Measurements from ENCODE around the gene HOXA3.

Gene HOXA3

DNA sequence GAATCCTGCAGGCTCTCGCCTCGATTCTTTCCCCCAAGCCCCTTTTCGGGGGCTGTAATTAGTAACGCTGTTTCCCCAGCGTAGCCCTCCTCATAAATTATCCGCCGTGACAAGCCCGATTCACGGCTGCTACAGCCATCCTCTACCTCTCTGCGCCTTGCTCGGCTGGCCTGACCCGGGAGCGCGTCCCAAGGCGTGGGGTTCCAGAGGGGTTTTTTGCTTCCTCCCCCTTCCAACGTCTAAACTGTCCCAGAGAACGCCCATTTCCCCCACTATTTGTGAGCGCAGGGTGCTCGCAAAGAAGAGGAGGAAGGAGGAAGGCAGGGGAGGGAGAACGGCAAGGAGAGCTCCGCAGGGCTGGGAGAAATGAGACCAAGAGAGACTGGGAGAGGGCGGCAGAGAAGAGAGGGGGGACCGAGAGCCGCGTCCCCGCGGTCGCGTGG is 9.8 kb downstream of the HOXA3 start:
- DNase-seq = no peak

DNA sequence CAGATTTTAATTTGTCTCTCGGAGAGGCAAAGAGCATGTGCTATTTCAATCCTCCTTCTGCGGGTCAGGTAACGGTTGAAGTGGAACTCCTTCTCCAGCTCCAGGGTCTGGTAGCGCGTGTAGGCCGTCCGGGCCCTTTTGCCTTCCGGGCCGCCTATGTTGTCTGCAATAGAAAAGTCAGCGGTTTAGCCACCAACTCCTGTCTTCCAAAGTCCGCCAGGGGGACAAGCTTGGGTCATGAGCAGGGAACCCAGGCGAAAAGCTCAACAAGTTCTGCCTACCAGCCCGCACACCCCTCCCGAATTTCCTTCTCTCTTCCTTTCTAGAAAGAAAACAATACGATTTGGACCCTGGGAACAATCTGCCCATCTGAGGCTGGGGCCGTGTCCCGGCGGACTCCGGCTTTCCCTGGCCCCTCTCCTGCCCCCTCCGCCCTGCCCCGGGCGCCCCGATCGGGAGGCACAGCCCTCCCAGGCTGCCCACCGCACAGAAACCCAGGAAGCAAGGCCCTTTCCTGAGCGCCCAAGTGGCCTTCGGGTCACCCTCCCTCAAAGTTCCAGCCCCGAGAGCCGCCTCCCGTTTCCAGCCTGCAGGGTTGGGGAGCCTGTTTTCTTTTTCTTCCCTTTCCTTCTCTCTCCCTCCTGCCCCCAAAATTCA is 10.3 kb downstream of the HOXA3 start:
- DNase-seq = no peak

DNA sequence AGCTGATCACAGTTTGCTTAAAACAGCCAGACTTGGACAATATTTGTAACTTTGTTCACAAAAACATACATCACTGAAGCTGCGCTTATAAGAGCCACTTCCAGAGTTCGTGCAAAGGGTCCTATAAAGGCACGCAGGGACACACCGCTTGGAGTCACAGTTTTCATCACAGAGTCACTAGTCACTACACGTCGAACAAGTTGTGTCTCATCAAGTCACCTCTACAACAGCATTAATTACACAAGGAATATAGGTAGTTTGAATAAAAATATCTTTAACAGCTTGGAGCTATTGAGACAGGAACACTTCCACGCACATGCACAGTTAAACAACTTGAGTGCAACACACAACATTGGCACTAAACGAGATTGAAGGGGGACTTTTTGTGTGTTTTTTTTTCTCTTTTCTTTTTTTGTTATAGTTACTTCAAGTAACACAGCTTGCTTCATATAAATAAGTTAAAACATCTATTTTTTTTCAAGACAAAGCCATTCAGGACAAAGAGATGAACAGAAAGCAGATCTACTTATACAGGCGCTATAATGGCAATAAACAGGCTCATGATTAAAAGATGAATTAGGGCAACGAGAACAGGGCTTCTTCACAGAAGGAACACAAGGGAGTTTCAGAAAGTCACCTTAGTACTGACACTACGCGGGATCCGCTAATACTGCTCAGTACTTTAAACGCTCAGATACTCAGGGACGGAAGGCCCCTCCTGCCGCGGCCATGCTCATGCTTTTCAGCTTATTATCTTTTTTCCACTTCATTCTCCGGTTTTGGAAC is 11.1 kb downstream of the HOXA3 start:
- DNase-seq = no peak

DNA sequence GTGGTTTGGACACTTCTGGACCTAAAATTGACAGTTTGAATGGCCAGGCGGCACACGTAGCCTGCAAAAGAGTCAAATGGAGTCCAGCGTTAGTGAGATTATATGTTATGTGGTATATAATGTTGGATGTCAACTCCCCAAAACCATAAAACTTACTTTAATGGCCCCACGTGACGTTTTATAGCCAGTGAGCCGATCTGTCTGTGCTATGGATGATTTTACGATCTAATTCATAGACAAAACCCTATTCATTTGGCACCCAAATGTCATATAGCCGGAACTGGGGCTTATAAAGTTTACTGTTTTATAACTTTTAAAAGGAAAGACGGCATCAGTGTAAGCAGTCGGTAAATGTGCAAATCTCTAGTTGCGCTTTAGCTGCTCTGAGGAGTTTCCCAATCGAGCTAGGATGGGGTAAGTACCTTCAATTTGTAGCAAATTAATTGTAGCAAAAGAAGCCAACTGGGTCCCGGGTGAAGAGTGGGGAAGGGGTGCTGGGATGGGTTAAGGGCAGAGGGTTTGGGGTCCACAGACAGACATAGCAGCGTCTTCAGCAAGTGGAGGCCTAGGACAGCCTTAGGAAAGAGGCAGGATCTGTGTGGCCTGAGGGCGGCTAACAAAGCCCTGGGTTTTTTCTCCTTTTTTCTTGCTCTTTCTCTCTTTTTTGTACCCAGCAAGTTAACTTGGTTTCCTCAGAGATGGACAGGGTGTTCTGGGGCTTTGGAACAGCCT is 12.1 kb downstream of the HOXA3 start:
- DNase-seq = no peak

DNA sequence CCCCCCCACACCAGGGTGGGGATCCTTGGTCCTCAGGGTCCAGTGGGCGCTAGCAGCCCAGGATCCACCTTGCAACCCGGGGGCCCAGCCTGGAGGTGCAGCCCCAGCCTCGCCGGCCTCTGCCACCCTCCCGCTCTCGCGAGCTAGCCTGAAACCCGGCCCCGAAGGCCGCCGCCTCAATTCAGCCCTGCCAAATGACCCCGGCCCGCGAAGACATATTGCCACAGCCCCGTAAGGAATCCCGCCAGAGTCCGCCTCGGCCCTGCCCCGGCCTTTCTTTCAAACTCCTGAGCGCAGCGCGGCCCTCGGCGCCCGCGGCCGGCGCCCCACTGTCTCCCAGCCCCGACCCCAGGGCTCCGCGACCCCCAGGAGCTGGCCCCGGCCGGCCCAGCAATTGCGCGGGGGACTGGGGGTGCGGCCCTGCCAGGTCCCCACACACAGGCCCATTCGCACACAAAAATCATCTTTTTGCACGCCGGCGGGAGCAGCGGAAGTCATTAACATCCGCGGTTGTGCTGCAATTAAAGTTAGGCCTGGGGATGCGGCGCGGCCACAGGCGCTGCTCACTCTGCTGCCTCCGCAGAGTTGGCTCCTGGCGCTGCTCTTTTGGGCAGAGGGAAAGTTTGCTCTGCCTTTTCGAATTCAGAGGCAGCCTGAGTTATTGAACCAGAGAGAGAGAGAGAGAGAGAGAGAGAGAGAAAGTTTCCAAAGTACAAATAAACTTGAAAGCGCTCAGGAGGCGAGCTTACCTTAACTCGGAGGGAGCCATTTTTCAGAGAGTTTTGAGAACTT is 12.9 kb downstream of the HOXA3 start:
- no peak for DNase-seq

DNA sequence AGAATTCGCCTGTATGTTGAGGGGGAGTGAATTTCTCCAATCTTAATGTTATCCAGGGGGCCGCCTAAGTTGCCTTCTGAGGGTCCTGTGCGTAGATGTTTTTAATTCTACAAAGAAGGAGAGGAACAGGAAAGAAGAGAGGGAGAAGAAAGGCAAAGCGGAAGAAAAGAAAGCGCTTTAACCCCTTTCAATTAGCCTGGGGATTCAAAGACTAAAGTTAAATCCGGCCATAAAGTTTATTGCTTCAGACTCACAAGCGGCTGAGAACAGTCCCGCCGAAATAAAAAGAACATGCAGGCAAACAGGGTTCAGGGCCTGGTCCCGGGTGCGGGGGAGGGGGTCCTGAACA is 13.4 kb downstream of the HOXA3 start:
- DNase-seq = no peak

DNA sequence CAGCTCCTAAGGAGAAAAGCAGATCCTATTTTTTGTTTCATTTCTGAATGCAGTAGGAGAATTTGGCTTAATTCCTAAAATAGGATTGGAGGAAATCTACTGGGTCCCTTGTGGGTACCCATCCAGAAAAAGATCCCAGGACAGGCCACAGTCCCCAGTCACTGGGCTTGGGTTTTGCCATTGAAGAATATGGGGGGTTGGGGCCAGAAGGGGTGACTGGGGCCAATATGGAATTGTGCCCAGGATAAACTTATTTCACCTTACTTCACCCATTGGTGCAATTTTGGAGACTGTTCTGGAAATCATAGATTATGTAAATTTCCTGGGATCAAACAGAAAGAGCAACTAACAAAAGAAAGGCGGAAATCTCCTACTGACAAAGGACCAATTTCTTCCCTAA is 13.9 kb downstream of the HOXA3 start:
- no peak for DNase-seq

DNA sequence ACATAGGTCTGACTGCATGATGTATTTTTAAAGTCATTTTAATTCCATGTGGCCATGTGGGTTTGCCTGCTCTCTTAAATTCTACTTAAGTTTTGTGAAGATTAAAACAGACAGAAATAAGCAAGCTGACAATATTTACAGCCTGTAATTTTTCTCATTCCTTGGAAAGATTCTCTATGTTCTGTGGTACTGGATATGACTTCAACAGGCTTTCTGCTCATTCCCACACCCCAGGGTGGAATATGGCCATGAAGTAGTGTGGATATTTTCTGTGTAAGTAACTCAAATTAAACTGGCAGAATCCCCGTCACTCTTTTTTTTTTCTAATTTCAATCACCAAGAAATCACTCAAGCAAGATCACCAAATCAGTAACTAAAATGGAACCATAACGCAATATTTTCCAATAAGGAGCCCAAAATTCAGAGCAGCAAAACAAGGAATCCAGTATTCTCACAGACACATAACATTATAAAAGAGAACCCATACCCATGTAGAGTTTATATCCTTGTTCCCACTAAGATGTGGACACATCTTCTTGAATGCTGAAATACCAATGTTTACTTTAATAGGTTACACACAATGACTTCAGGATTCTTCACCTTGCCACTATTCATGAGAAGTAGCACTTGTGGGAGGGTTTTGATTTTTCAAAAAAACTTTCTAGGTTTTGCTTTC is 14.6 kb downstream of the HOXA3 start:
- DNase-seq = no peak

DNA sequence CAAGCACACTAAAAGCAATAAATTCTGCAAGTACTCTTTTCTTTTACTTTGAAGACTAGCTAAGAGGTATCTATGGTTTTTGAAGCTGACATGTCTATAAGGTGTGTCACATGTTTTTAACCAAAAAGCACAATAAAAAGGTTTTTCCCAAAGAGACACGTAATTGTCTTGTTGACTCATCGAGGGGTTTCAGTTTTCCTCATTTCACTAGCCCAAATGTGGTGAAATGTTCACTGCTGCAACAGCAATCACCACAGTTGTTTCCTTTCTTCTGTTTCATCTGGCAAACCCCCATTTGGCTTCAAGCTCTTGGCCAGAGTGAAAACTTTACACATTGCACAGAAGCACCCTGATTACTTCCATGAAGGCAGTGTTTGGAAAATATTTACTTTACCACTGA is 18.0 kb downstream of the HOXA3 start:
- DNase-seq = no peak

DNA sequence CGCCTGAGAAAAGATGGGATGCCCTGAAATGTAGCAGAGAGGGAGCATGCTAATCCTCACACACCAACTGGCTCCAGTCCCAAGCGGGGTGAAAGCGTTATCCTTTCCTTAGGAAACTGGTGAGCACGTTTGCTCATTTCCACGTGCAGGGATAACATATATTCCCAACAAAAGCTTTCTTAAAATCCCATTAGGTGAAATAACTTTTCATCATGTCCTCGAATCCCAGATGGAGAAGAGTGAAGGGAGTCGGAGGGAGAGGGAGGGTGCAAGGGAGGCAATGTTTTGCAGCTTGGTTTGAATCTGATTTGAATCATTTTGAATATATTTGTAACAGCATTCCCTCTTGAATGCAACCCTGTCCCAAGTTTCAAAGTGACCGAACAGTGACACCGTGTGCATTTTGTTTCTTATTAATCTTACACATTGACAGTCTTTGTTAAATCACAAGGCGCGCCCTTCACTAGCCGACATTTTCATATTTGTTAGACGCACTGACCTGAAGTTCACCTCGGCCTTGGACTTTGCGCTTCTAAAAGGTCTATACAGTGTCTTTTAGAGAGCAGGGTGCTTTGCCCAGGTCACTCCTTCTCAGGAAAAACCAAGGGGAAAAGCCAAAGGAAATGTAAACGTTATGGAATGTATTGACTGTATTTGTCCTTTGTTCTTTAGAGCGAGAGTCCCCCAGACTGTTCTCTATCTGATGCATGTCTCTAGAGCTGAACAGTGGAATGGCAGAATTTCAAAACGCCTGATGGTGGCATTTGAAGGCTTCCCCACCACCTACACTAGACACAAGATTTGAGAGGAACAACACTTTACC is 18.8 kb downstream of the HOXA3 start:
- DNase-seq = no peak

DNA sequence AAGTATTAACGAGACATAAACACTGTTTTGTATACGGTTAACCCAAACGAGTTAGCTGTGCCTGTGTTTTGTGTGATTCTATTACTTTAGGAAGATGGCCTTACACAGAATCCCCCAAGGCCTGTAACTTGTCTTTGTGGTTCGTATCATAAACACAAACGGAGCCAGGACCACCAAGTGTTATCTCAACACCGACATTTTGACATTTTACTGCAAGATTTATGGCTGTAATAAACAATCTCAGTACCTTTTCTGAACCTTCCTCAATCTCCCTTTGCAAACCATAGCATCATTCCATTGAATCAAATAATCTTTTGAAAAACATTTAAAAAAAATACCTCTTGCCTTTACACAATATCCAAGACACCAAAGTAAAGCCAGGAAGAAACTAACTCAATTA is 19.4 kb downstream of the HOXA3 start:
- no peak for DNase-seq

DNA sequence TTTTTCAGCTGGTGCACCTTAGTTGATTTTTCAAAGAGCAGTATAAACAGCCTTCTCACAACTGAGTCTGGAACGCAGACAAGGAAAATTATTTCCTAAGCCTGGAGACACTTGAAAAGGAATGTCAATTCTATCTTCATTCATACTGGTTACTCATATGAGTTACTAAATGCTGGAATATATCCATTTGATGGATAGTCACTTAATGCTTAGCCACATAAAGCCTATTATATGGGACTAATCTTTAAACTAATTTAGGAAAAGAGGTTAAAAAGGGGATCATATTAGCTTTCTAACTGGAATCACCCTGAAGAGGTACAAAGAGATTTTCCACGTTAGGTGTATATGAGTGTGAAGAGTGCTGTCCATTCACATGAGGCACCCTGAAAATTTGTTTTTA is 20.2 kb downstream of the HOXA3 start:
- no peak for DNase-seq

DNA sequence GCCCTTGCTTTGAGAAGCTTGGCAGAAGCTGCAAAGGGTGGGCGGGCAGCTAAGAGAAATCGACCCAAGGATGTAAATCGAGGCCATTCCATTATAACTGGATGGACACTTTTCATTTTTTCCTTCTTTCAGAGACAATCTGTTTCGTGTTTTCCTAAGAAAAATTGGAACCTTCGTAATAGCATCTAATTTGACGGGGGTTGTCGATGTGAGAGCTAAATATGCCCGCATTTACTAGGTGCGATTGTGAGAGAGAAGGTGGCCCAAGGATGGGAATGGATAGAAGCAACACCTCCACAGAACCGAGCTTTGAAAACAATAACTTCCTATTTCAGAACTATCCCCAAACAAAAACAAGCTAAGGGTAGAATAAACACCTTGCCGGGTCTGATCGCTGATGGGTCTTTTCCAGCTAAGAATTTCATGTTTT is 21.0 kb downstream of the HOXA3 start:
- DNase-seq = no peak

DNA sequence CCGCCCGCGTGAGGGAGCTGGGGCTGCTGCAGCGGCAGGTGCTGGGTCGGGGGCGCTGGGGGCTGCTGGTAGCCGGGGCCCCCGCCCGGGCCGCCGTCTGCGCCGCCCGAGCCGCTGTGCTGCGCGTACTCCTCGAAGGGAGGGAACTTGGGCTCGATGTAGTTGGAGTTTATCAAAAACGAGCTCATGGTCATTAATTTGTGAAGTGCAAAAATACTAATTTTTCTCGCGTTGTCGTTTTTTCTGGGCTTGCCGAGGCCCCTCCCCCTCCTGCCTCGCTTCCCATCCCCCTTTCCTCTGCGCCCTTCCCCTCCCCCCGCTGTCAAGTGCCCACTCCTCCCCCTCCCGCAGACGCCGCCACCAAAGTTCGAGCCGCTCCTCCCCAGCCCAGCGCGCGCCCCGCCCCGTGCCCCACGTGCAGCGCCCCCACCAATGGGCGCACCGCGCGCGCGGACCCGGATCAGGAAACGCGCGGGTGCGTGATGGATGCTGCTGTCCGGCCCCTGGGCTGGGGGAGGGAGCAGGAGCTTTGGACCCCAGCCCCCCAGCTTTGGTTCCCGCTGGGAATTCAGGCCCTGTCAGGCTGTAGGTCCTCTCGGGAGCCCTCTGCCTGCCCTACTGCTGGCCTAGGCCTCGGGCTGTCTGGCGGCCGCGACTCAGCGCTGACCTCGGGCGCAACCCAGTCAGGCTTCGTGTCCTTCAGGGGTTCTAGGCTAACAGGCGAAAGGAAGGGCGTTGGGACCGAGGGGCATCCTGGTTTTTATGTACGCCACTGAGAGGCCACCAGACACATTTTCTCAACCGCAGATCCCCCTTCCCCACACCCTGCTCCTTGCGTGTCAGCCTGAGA is 21.6 kb downstream of the HOXA3 start, which contains the start of gene HOXA4:
Gene HOXA4 (minus strand): TSS at position 218 of the 850 bp plus-strand sequence. CDS start 24 bp downstream, at position 194.
- peak; percentile 92 for DNase-seq

DNA sequence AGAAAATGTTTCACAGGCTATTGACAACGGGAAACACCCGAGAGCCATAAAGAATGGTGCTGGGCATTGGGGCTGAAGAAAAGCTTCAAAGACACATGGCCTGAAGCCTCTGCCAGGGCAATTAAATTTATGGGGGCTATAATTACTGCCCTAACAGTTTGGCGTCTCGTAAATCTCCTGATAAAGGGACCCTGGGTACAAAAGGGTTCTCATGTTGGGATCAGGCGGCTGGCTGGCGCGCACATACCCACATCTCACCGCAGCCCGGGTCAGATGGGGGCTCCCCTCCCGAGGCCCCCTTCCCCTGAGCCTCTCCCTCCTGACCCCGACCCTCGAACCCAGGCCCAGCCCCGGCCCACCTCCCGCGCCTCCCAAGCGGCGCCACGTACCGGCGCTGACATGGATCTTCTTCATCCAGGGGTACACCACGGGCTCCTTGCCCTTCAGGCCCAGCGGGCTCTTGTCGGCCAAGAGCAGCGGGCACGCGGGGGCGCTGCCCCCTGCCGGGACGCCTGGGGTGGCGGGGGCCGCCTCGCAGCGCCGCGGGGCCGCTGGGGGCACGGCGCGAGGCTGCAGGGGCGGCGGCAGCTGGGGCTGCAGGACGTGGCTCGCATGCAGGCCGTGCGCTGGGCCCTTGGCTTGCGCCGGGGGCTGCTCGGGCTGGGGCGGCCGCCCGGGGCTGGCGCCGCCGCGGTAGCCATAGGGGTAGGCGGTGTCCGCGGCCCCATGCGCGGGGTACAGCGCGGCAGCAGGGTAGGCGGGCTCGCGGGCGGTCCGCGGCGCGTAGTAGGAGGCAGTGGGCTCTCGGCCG is 22.4 kb downstream of the HOXA3 start:
- no peak for DNase-seq

DNA sequence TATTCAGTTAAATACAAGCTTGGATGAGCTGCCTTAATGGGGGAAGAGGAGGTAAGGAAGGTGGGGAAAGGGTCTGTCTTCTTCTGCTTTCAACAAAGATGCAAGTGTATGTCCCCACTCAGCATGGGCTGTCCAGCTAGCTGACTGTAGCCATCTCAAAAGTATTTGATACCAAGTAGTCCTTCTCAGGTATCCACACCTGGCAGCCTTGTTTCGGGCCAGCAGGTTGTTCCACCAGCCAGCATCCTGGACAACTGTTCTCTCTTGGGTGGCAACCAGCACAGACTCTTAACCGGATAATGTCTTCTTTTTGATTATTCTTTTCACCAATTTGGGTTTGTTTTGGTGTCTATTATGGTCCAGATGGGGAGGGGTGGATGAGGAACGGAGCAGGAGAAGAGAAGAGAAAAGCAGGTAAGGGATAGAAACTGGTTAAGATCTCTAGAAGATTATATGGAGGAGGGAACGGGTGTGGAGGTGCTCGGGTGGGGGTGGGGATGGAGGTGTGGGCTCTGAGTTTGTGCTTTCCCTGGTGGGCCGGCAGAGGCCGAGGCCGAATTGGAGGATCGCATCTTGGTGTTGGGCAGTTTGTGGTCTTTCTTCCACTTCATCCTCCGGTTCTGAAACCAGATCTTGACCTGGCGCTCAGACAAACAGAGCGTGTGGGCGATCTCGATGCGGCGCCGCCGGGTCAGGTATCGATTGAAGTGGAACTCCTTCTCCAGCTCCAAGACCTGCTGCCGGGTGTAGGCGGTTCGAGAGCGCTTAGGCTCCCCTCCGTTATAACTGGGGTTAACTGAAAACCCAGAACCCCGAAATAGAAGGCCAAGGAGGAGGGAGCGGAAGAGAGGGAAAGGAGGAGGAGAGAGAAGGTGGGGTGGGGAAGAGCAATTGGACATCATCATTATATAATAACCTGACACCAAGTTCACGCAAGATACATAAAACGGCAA is 23.3 kb downstream of the HOXA3 start:
- no peak for DNase-seq

DNA sequence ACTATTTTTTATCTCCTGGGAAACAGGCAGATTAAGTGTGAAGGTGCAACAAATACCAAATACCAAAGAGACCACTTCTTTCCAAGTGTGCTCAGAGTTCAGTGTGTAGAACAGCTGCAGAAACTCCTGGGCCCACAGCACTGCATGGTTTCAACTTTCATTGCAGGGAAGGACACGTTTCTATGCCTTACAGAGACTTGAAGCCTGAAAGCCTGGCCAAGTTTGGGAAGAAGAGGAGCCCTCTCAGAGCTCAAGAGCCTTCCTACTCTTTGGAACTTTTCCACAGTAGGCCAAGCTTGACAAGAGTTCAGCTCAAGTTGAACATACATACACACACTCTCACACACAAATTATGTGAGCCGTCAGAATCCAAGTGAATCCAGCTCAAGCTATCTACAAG is 24.3 kb downstream of the HOXA3 start:
- no peak for DNase-seq

DNA sequence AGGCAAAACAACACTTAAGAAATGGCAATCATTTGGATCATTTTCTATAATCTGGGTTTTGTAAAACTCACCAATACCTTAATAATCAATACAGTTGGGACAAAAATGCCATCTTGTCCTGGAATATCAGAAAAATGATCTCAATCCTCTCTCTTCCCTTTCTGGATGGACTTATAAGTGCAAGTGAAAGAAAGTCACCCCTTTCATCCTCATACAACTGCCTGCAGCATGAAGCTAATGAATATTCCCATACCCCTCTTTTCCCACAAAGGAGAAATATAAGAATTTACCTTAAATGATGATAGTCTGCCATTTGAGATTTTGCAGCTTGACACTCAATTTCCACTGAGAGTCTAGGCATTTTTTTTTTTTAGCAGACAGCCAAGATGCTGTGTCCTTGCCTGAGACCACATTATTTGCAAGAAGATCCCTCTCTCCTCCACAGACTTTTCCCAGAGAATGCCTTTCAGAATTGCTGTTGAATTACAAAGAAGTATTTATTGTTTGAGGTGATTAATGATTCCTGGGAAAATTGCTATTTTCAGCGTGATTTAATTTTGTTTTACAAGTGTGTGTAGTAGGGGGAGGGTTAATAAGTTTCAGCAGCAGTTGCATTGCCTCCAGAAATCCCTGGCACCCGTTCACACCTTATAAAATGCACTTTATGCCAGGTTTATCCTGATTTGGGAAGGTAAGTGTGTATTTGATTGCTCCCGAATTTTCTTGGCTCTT is 25.6 kb downstream of the HOXA3 start:
- DNase-seq = no peak
